ENCODE measurements around the gene MYBBP1A.

MYBBP1A gene

DNA sequence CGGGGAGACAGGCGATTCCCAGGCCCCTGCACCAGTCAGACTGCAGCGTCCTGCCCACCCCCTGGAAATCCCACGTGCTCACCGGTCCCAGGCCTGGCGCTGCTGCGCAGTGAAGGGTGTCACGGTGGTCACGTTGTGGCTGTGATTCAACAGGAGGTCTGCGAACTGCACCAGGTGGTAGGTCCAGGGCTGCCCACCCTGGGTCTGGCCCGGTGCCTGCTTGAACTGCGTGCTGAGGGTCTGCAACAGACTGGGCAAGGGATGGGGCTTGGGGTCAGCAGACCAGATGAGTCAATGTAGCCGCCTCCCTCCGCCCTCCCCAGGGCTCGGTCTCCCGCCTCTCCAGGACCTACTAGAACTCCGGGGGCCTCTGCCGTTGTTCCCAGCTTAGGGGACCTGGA lies 7.1 kb downstream of the MYBBP1A start:
- no peak for DNase-seq (ENCODE audit: low spot score)

GRCh38 chr17:4547118-4547906 lies 7.9 kb downstream of the MYBBP1A start:
- no peak for DNase-seq (ENCODE audit: low spot score)

- DNase-seq (ENCODE audit: low spot score), result no peak
Measured at GRCh38 chr17:4545217-4545951, 9.8 kb downstream of the MYBBP1A start.

- DNase-seq (ENCODE audit: low spot score), result no peak
Measured at GRCh38 chr17:4544951-4545216, 10.3 kb downstream of the MYBBP1A start.

DNA sequence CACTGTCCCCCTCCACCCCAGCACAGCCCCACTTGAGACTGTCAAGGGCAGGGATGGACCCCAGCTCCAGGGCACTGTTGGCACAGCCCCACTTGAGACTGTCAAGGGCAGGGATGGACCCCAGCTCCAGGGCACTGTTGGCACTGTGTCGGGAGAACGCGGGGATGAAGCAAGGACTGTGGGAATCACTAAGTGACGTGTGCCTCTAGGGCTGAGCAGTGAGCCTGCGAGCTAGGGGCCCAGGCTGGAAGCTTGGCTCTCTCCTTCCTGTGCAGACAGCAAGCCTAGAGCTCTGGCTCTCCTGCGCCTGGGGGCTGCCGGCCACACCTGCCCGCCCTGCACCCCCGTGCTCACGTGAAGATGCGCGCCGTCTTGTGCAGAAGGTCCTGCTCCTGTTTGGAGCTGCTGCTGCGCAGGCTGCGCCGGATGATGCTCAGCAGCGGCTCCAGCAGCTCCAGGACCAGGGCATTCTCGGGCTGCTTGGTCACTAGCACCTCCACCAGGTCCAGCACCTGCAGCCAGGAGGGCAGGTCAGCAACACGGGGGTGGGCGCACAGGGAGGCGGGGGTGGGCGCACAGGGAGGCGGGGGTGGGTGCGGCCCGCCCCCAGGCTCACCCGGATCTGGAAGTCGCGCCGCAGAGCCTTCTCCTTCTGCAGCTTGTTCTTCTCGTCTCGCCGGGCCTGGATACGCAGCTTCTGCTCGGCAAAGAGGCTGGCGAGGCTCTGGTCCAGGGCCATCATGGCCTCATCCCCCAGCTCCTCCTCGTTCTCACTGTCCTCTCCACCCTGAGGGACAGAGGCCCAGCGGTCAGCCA lies 10.8 kb downstream of the MYBBP1A start:
- DNase-seq (ENCODE audit: low spot score), result no peak

DNA sequence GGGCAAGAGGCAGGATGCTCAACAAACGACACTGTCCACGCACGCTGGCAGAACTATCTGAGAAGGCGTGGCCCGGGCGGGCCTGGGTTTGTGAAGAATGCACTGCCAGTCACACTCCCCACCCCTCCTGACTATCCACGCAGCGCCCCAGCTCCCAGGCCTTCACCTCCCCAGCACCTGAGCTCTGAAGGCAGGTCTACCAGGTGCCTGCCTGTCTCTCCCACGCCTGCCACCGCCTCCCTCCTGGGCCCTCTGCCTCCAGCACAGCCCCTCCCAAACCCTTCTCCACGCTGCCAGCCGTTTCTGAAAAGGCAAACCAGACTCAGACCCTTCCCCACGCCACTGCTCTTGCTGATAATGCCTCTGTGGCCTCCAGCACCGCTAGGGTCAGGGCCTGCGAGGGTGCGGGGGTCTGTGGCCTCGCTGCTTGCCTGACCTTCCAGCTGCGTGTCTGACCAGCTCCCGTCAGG lies 11.6 kb downstream of the MYBBP1A start:
- DNase-seq (ENCODE audit: low spot score), result no peak

- no peak for DNase-seq (ENCODE audit: low spot score)
Measured at GRCh38 chr17:4542726-4543191, 12.4 kb downstream of the MYBBP1A start.

DNA sequence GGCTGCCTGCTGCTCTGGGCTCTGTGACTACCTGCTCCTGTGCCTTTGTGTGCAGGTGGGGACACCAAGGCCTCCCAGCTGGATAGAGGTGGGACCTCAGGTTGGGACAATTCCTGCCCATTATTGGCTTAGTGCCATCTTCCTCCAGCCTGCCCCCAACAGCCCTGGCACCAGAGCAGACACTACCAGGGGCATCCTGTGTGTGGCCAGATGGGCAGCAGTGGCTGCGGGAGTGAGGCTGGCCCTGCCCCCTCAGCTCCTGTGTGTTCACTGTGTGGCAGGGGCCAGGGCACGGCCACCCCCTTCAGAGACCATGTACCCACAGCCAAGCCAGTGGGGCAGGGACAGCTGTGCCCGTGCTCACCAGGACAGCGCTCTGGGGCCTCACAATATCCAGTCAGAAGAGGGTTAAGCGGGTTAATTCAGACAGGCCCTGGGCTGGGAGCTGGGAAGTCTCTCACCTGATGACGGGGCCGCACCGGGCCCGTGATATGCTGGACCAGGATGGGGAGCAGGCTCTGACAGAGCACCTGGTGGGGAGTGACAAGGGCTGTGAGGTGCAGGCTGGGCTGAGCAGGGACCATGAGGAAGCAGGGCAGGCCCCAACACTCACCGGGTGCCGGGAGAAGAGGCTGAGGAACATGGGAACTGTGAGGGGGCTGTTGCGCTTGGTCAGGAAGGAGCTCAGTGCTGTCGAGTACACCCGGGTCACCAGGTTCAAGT lies 13.0 kb downstream of the MYBBP1A start:
- no peak for DNase-seq (ENCODE audit: low spot score)

DNA sequence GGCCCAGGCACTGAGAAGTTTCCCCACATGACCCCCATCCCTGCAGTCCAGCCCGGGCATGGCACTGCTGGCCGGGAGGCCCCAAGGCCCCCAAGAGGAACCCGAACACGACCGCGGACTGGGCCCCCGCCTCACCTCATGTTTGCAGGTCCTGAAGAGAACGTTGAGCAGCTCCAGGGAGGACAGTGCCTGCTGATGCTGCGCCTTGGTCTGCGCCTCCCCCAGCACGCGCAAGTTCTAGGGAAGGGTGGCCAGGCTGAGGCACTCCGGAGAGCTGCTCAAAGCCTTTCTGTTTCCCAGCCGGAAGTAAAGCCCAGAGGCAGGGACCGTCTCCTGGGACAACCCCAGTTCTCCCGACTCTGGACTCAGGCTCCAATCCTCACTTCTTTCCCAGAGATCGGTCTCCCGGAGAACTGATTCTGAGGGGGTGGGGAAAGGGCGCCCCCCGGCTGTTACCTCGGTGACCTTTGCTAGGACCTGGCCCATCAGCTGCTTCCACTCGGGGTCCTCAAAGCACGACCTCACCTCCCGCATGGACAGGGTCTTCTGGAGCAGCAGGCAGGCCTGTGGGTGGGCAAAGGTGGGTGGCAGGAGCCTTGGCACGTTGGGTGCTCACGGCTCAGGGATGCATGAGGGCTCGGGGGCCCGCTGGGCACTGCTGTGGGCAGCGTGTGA lies 13.7 kb downstream of the MYBBP1A start:
- no peak for DNase-seq (ENCODE audit: low spot score)

DNA sequence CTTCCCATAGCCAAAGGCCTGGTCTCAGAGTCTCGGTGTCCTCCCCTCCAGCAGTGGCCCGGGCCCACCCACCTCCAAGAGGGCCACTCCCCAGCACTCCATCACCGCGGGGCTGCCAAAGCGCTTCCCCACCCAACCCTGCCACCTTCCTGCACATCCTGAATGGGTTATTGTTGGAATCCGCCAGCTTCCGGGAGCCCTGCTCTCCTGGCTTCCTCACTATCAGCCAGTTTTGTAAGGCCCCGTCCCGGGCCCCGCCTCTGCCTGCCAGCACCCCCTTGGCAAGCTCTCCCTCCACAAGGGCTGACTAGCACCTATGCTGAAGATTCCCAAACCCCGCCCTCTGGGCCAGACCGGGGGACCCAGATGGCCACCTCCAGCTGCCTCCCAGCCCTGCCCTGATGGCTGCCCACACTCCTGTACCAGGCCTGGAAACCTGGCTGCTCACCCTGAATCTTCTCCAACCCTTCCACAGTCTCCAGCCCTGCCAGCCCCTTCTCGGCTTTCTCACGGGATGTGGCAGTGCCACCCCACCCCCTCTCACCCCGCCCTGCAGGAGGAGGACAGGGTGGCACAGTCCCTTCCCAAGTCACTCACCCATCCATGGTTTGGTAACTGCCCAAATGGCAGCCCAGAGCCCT lies 14.4 kb downstream of the MYBBP1A start:
- DNase-seq (ENCODE audit: low spot score), result no peak

DNA sequence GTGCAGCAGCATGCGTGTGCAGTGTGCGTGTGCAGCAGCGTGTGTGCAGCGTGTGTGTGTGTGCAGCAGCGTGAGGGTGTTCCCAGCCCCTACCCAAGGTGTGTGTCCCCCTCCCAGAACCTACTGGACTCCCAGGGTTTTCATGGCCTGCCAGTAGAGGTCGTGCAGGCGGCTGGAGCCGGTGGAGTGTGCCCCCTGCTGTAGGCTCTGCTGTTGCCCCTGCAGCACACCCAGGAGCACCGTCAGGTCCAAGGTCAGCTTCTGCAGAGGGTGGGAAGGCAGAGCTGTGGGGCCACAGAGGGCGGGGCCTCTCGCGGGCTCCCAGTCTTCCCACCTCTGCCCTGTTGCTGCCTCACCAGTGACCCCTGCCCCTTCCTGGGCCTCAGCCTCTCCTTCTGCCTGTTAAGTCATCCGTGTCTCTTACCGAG lies 14.9 kb downstream of the MYBBP1A start:
- no peak for DNase-seq (ENCODE audit: low spot score)

GRCh38 chr17:4539576-4540223 lies 15.5 kb downstream of the MYBBP1A start:
- no peak for DNase-seq (ENCODE audit: low spot score)

DNA sequence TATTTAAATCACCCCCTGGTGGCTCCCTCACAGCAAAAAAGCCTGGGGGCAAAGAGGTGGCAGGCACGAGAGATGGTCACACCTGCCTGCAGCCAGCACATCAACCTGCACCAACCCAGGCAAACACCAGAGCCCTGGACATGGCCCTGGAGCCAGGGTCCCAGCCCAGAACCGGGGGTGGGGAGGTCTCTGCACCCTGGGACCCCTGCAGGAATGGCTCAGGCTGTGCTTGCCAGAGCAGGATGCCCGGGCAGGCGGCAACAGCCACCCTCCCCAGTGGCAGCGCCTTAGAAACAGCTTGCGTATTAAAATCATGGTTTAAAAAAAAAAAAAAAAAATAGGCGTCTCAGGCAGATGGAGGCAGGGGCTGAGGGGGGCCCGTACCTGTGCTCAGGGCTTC lies 16.2 kb downstream of the MYBBP1A start:
- no peak for DNase-seq (ENCODE audit: low spot score)

DNA sequence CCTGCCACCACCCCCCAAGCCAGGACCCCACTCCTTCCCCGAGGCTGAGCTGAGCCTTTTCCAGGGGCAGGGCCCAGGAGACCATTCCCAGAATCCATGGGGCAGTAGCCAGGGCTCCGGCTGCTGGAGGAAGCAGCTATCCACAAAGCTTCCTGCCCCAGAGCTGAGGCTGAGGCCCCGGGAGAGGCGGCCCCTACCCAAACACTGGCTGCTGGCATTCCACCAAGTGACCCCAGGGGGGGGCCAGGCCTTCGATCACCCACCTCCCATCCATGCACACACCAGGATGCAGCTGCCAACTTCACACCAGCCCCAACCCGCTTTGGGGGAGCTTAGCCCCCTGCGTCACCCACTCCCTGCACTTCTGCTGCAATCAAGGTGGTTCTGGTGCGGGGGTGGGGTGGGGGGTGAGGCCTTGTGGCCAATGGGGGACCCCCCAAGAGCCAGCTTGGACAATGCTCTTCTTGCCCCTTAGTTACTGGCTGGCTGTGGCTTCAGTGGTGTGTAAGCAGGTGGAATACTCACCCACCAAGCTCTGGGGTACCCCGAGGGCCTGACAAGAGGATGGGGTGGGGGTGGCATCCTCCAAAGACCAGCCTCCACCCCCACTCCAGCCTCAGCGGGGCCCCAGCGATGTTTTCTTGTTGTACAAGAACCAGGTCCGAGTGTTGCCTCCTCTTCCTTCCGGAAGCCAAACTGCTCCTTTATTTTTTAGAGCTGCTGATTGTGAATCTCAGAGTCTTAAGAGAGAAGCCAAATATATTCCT lies 16.8 kb downstream of the MYBBP1A start:
- DNase-seq (ENCODE audit: low spot score), result no peak

- DNase-seq (ENCODE audit: low spot score), result peak; percentile 34
Measured at GRCh38 chr17:4537451-4538235, 17.5 kb downstream of the MYBBP1A start.

- no peak for DNase-seq (ENCODE audit: low spot score)
Measured at GRCh38 chr17:4536742-4537411, 18.3 kb downstream of the MYBBP1A start.

DNA sequence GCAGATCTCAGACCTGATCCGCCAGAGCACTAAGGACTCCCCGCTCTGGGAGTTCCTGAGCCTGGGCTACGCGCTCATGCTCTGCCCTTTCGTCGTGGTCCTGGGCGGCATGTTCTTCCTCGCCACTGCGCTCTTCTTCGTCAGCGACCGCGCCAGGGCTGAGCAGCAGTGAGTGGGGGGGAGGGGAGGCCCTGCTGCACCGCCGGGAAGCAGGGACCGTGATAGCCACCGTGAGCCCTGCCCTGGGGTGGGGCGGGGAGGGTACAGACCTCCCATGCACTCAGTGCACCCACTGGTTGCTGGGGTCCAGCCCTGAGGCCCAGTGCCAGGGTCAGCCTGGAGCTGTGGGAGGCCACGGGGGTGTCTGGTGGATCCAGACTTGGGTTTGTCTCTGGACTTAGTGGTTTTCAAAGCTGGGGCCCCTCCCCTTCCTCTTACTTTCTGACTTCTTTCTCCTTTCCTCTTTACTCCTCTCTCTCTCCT lies 18.9 kb downstream of the MYBBP1A start:
- DNase-seq (ENCODE audit: low spot score), result no peak

GRCh38 chr17:4535667-4536258 lies 19.4 kb downstream of the MYBBP1A start:
- DNase-seq (ENCODE audit: low spot score), result no peak

Measured in NAMALWA (cell line).